ENCODE measurements around the gene ZMIZ1. TPM values are rescaled to one million over a fixed set of nuclear protein-coding genes. Genes with fewer than 3 reads are reported as not detected.
A peak's percentile ranks its signal among the peaks of the same experiment; 100 is the strongest.

Gene ZMIZ1
- total RNA-seq, 6 donors from 2014 or later = 51.0 to 99.2 (median 91.8) TPM

DNA sequence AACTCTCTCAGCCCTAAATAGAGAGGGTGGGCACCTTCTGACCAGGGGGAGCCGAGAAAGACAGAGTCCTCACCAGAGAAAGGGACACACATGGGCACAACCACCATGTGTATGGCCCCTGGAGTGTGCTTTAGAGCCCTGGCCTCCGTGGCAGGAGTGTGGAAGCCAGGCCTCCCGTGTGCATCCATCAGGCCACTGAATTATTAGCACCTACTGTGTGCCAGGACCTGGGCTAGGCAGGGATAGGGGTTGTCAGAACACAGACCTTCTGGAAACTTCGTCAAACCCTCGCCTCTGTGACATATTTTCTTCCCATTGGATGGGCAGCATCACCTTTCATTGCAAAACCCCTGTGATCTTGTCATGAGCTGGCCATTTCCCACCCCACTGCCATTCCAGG, 78.5 kb downstream of the ZMIZ1 start:
- WGBS, 2 donors = 73 to 93% methylated on average over 4 to 5 of the region's 5 CpGs
- no peak overlapping the region for H3K4me3 ChIP-seq
- H3K27me3 ChIP-seq = no peaks in the 10 kb centered on the region
- no peak for DNase-seq
- H3K4me1 ChIP-seq = peaks cover 92 to 98% (median 96%) of the 10 kb centered on the region in 4 donors
- TF ChIP-seq POLR2AphosphoS5 (IDR thresholded peaks at IDR 0.05) (no peak), EP300 (IDR thresholded peaks at IDR 0.05) (no peak), POLR2A (IDR thresholded peaks at IDR 0.05) (no peak)
- TF ChIP-seq, protein P1, sequence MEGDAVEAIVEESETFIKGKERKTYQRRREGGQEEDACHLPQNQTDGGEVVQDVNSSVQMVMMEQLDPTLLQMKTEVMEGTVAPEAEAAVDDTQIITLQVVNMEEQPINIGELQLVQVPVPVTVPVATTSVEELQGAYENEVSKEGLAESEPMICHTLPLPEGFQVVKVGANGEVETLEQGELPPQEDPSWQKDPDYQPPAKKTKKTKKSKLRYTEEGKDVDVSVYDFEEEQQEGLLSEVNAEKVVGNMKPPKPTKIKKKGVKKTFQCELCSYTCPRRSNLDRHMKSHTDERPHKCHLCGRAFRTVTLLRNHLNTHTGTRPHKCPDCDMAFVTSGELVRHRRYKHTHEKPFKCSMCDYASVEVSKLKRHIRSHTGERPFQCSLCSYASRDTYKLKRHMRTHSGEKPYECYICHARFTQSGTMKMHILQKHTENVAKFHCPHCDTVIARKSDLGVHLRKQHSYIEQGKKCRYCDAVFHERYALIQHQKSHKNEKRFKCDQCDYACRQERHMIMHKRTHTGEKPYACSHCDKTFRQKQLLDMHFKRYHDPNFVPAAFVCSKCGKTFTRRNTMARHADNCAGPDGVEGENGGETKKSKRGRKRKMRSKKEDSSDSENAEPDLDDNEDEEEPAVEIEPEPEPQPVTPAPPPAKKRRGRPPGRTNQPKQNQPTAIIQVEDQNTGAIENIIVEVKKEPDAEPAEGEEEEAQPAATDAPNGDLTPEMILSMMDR (IDR thresholded peaks at IDR 0.05) = no peak
- no peak for ATAC-seq (ENCODE audit: low FRiP score in 2 of 2)
- no peaks in the 10 kb centered on the region for H3K9me3 ChIP-seq
- H3K36me3 ChIP-seq = peaks cover 0 to 13% (median 8%) of the 10 kb centered on the region in 4 donors
- H3K27ac ChIP-seq = peak overlapping the region; percentile 92 to 96 (median 94)

- TF ChIP-seq, protein P1 (IDR thresholded peaks at IDR 0.05) = no peak
- TF ChIP-seq POLR2A (IDR thresholded peaks at IDR 0.05) = no peak
- TF ChIP-seq POLR2AphosphoS5 (IDR thresholded peaks at IDR 0.05) = no peak
- TF ChIP-seq EP300 (IDR thresholded peaks at IDR 0.05) = no peak
- Histone ChIP-seq H3K27me3 (no peaks in the 10 kb centered on the region), H3K27ac (peak overlapping the region; percentile 92 to 96 (median 94)), H3K9me3 (no peaks in the 10 kb centered on the region), H3K4me1 (peaks cover 92 to 99% (median 94%) of the 10 kb centered on the region in 4 donors), H3K4me3 (no peak overlapping the region), H3K36me3 (peaks cover 0 to 7% (median 5%) of the 10 kb centered on the region in 4 donors)
- no peak for DNase-seq
- WGBS, 2 donors = 31 to 54% methylated on average over 5 to 7 of the region's 7 CpGs
- ATAC-seq (ENCODE audit: low FRiP score in 2 of 2) = no peak
Measured at GRCh38 chr10:79147796-79148451, 79.2 kb downstream of the ZMIZ1 start.

DNA sequence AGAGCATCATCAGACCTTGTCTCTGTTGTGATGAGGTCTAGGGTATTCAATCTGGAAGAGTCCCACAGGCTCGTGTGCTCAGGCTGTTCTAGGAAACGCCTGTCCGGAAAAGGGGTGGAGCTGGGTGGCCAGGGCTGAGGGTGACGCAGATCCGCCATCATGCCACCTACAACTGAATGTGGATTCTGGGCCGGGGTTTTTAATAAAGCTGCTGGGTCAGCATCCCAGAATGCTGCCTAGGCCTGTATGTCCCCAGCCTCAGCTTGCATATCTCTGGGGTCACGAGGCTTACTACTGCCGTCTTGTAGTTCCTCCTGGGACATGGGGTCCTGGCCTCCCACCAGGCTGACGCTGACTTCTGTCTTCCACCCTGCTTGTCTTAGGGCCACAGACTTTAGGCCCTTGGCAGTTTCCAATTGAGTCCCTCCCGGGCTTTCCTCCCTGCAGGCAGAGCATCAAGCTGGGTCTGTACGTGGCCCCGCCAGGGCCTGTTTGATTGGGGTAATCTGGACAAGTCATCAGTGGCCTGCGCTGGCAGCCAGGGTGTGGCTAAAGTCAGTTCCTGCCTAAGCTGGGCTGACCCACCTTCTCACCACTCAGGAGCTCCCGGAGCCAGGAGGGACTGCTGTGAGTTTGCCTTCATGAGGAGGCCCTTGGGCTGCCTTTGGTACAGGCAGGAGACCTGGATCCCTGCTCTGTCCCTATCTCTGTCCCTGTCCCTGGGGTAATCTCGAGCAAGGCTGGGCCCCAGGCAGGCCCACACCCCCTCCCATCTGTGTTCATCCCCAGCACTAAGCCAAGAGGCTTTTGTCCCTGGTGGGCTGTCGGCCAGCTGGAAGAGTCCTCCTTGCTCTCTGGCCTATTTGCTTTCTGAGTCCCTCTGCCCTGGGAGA, 79.9 kb downstream of the ZMIZ1 start:
- Histone ChIP-seq H3K27ac (peak overlapping the region; percentile 92 to 96 (median 94)), H3K36me3 (no peaks in the 10 kb centered on the region), H3K27me3 (no peaks in the 10 kb centered on the region), H3K4me1 (peaks cover 89 to 100% (median 94%) of the 10 kb centered on the region in 4 donors), H3K9me3 (no peaks in the 10 kb centered on the region), H3K4me3 (no peak overlapping the region)
- WGBS, 2 donors = 36 to 48% methylated on average over 16 of the region's 16 CpGs
- ATAC-seq (ENCODE audit: low FRiP score in 2 of 2) (peak; percentile 0 to 18), DNase-seq (peak in 1 of 2 donors; percentile 82)
- TF ChIP-seq POLR2A (IDR thresholded peaks at IDR 0.05) (peak in 2 of 4 donors; percentile 34 to 66), POLR2AphosphoS5 (IDR thresholded peaks at IDR 0.05) (peak; percentile 65 to 78), EP300 (IDR thresholded peaks at IDR 0.05) (peak; percentile 57 to 90 (median 80))
- TF ChIP-seq, protein P1 (IDR thresholded peaks at IDR 0.05) = no peak

DNA sequence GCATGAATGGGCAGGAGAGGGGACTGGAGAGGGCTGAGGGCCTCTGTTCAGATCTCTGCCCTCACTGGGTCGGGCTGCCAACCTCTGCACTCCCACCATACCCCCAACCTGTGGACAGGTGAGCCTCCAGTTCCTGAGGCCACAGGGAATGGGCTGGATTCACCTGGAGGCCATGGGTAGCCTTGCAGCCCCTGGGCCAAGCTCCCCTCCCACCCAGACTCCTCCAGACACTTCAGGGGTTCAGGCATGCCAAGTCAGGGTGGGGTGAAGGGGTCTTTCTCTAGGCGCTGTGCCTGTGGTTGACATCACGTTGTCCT, 80.5 kb downstream of the ZMIZ1 start:
- peak overlapping the region; percentile 92 to 96 (median 94) for H3K27ac ChIP-seq
- ATAC-seq (ENCODE audit: low FRiP score in 2 of 2) (no peak), DNase-seq (no peak)
- TF ChIP-seq, protein P1 (IDR thresholded peaks at IDR 0.05) = no peak
- TF ChIP-seq POLR2A (IDR thresholded peaks at IDR 0.05) (no peak), POLR2AphosphoS5 (IDR thresholded peaks at IDR 0.05) (no peak), EP300 (IDR thresholded peaks at IDR 0.05) (no peak)
- no peaks in the 10 kb centered on the region for H3K36me3 ChIP-seq
- WGBS, 2 donors = 39 to 40% methylated on average over 1 to 3 of the region's 3 CpGs
- no peak overlapping the region for H3K4me3 ChIP-seq
- no peaks in the 10 kb centered on the region for H3K27me3 ChIP-seq
- H3K9me3 ChIP-seq = no peaks in the 10 kb centered on the region
- peaks cover 87 to 100% (median 94%) of the 10 kb centered on the region in 4 donors for H3K4me1 ChIP-seq
